Endometrium (tissue), 2 donors: ENCODE measurements around the gene ATF5.
"Not testable (repeated sequence)": the region's sequence is repeated elsewhere in the genome, so short reads cannot be mapped to it uniquely, and the experiment has no call there.

Experiments
- FAIRE-seq: peaks from 2 replicates; lab custom pipeline; 2012; peaks lifted over from hg19 to GRCh38; lab: Jason Lieb, UNC
- donor health status: control.
- donor health status: control.

The ATF5 gene

GRCh38 chr19:49923055-49924003, 5.7 kb upstream of the ATF5 start:
- FAIRE-seq = no peak

GRCh38 chr19:49924004-49924880, 4.8 kb upstream of the ATF5 start:
- no peak for FAIRE-seq

- FAIRE-seq = not testable (repeated sequence)
These were observed 4.2 kb upstream of the ATF5 start for GRCh38 chr19:49924881-49925210.

- FAIRE-seq = no peak
These were observed 3.5 kb upstream of the ATF5 start for GRCh38 chr19:49925486-49925885.

- no peak for FAIRE-seq
These were observed 2.5 kb upstream of the ATF5 start for GRCh38 chr19:49926515-49926914.

- FAIRE-seq = no peak
These were observed 1.3 kb upstream of the ATF5 start for GRCh38 chr19:49927526-49928264.

GRCh38 chr19:49929611-49930482, 842 bp downstream of the ATF5 start:
- FAIRE-seq = no peak

- FAIRE-seq = no peak
These were observed 1.5 kb downstream of the ATF5 start for GRCh38 chr19:49930483-49931011.

- FAIRE-seq = no peak
These were observed 2.5 kb downstream of the ATF5 start for GRCh38 chr19:49931293-49932040.

GRCh38 chr19:49932041-49932451, 3.0 kb downstream of the ATF5 start:
- no peak for FAIRE-seq

GRCh38 chr19:49932731-49933131, 3.7 kb downstream of the ATF5 start:
- FAIRE-seq = no peak

GRCh38 chr19:49933643-49934042, 4.6 kb downstream of the ATF5 start:
- no peak for FAIRE-seq

- no peak for FAIRE-seq
These were observed 7.5 kb downstream of the ATF5 start for GRCh38 chr19:49936549-49936948.

- no peak for FAIRE-seq
These were observed 8.9 kb downstream of the ATF5 start for GRCh38 chr19:49937750-49938381.

- no peak for FAIRE-seq
These were observed 9.7 kb downstream of the ATF5 start for GRCh38 chr19:49938662-49939061.

- FAIRE-seq = no peak
These were observed 10.9 kb downstream of the ATF5 start for GRCh38 chr19:49939721-49940481.

- FAIRE-seq = no peak
These were observed 11.4 kb downstream of the ATF5 start for GRCh38 chr19:49940482-49940791.

GRCh38 chr19:49944567-49944966, 15.6 kb downstream of the ATF5 start:
- FAIRE-seq = not testable (repeated sequence)

GRCh38 chr19:49946415-49946814, 17.4 kb downstream of the ATF5 start:
- FAIRE-seq = no peak
